Transverse colon (tissue), 4 donors: Measurements from ENCODE around the gene VSTM1.

Experiments
- CTCF ChIP-seq, 5 experiments: fragments of 200-600 bp in 3 of 5; fragments of 450-650 bp in 2 of 5; sonication (generic) in 3 of 5; IDR thresholded peaks; 1 replicate in 2 of 5; 2 replicates in 3 of 5; pipeline ENCODE4 v1.5.1; 2016 to 2017; ENCODE audit warnings: antibody characterized with exemption in 5 of 5, inconsistent platforms in 3 of 5, mild to moderate bottlenecking in 2 of 5, moderate library complexity in 1 of 5
- POLR2A ChIP-seq: fragments of 450-650 bp; IDR thresholded peaks from one replicate; pipeline ENCODE4 v1.6.1; 2016; ENCODE audit warnings: antibody characterized with exemption, mild to moderate bottlenecking, moderate library complexity
- POLR2AphosphoS5 ChIP-seq, 3 donors: sonication (generic); formaldehyde crosslinking; IDR thresholded peaks; one replicate each; pipeline ENCODE4 v1.6.1; 2016; ENCODE audit warnings: antibody characterized with exemption in 3 of 3

GRCh38 chr19:54040003-54040402 is 23.7 kb downstream of the VSTM1 start:
- TF ChIP-seq CTCF (IDR thresholded peaks at IDR 0.05) (no peak), POLR2A (no peak), POLR2AphosphoS5 (IDR thresholded peaks at IDR 0.05) (no peak)
